IPS DF 19.7 (cell line): ENCODE data around the gene RALB.
"Not testable (repeated sequence)": the region's sequence is repeated elsewhere in the genome, so short reads cannot be mapped to it uniquely, and the experiment has no call there.

Experiments
- DNase-seq: peaks from one replicate; pipeline ENCODE4 v3.0.0-alpha.2; 2013; ENCODE audit warnings: low read depth, low spot score

RALB gene

GRCh38 chr2:120315367-120316033, 62.8 kb downstream of the RALB start:
- no peak for DNase-seq

- DNase-seq: no peak
These were observed 63.4 kb downstream of the RALB start for GRCh38 chr2:120316071-120316470.

GRCh38 chr2:120316528-120317179, 64.0 kb downstream of the RALB start:
- no peak for DNase-seq

GRCh38 chr2:120317180-120317533, 64.5 kb downstream of the RALB start:
- DNase-seq: no peak

GRCh38 chr2:120317916-120318315, 65.3 kb downstream of the RALB start:
- no peak for DNase-seq

- DNase-seq: no peak
These were observed 66.0 kb downstream of the RALB start for GRCh38 chr2:120318626-120319025.

- no peak for DNase-seq
These were observed 66.5 kb downstream of the RALB start for GRCh38 chr2:120319123-120319522.

GRCh38 chr2:120319686-120320317, 67.2 kb downstream of the RALB start:
- DNase-seq: no peak

GRCh38 chr2:120320318-120320851, 67.7 kb downstream of the RALB start:
- DNase-seq: no peak

- DNase-seq: not testable (repeated sequence)
These were observed 68.4 kb downstream of the RALB start for GRCh38 chr2:120320887-120321556.

- no peak for DNase-seq
These were observed 69.2 kb downstream of the RALB start for GRCh38 chr2:120321721-120322284.

- DNase-seq: no peak
These were observed 69.7 kb downstream of the RALB start for GRCh38 chr2:120322329-120322728.

GRCh38 chr2:120323214-120323613, 70.6 kb downstream of the RALB start:
- DNase-seq: no peak

GRCh38 chr2:120323807-120324399, 71.3 kb downstream of the RALB start:
- no peak for DNase-seq

GRCh38 chr2:120324933-120325332, 72.3 kb downstream of the RALB start:
- no peak for DNase-seq

GRCh38 chr2:120326066-120326465, 73.4 kb downstream of the RALB start:
- no peak for DNase-seq

GRCh38 chr2:120330946-120331822, 78.5 kb downstream of the RALB start:
- no peak for DNase-seq

GRCh38 chr2:120331903-120332302, 79.3 kb downstream of the RALB start:
- no peak for DNase-seq

- no peak for DNase-seq
These were observed 79.7 kb downstream of the RALB start for GRCh38 chr2:120332384-120332783.

GRCh38 chr2:120334068-120334467, 81.4 kb downstream of the RALB start:
- DNase-seq: no peak

- DNase-seq: no peak
These were observed 84.1 kb downstream of the RALB start for GRCh38 chr2:120336749-120337148.
